PC-3 (cell line): ENCODE measurements around the gene CERT1. TPM values are rescaled to one million over a fixed set of nuclear protein-coding genes. Genes with fewer than 3 reads are reported as not detected.
A peak's percentile ranks its signal among the peaks of the same experiment; 100 is the strongest.

Source experiments
- ATAC-seq: fragments of 200-7000 bp; cut with Tn5 transposase; 2 replicates; pipeline ENCODE4 v1.9.1; 2020; ENCODE audit warnings: mild to moderate bottlenecking, moderate library complexity
- BruUV-seq: library from RNA; stranded (reverse); fragments of 400-500 nt; replicated peaks from 2 replicates; lab custom pipeline; 2021; lab: Mats Ljungman, UMichigan
- CTCF ChIA-PET: fragments of 300-600 bp; sonication (Branson Sonifier 250); formaldehyde crosslinking; loops from one replicate; lab custom pipeline; 2022; ENCODE audit warnings: antibody characterized with exemption; lab: Charles Lee
- POLR2A ChIA-PET: fragments of 300-600 bp; sonication (Branson Sonifier 250); formaldehyde crosslinking; loops from one replicate; lab custom pipeline; 2022; ENCODE audit warnings: antibody characterized with exemption; ENCODE audit not compliant: unreplicated experiment; lab: Charles Lee
- DNase-seq: peaks from one replicate; pipeline ENCODE4 v3.0.0-alpha.2; 2015
- H2AFZ ChIP-seq: fragments of 300-600 bp; sonication (generic); 2 replicates; pipeline ENCODE4 v1.6.0; 2016; ENCODE audit warnings: antibody characterized with exemption, low read length
- H3F3A ChIP-seq: fragments of 300-600 bp; sonication (generic); one replicate; pipeline ENCODE4 v1.6.0; 2017; ENCODE audit warnings: antibody characterized with exemption, low read length, control low read depth, mild to moderate bottlenecking; ENCODE audit not compliant: unreplicated experiment
- H3K27ac ChIP-seq: fragments of 300-600 bp; sonication (generic); 2 replicates; pipeline ENCODE4 v1.5.1; 2016; ENCODE audit warnings: mild to moderate bottlenecking, low read length
- H3K27me3 ChIP-seq: fragments of 300-600 bp; sonication (generic); 2 replicates; pipeline ENCODE4 v1.6.1; 2016; ENCODE audit warnings: low read length, mixed read lengths
- H3K36me3 ChIP-seq: fragments of 300-600 bp; sonication (generic); 2 replicates; pipeline ENCODE4 v1.6.1; 2016; ENCODE audit warnings: low read depth, mixed run types, low read length, mixed read lengths
- H3K4me1 ChIP-seq: fragments of 300-600 bp; sonication (generic); 2 replicates; pipeline ENCODE4 v1.5.1; 2016; ENCODE audit warnings: low read length; ENCODE audit not compliant: insufficient read depth
- H3K4me2 ChIP-seq: fragments of 300-600 bp; sonication (generic); 2 replicates; pipeline ENCODE4 v1.6.0; 2016; ENCODE audit warnings: low read length
- H3K4me3 ChIP-seq: fragments of 300-600 bp; sonication (generic); 2 replicates; pipeline ENCODE4 v1.5.1; 2016; ENCODE audit warnings: mild to moderate bottlenecking, low read length, mixed read lengths
- H3K79me2 ChIP-seq: fragments of 300-600 bp; sonication (generic); 2 replicates; pipeline ENCODE4 v1.6.1; 2017; ENCODE audit warnings: low read length, mixed read lengths
- H3K9ac ChIP-seq: fragments of 300-600 bp; sonication (generic); 2 replicates; pipeline ENCODE4 v1.6.0; 2016; ENCODE audit warnings: mild to moderate bottlenecking, low read length
- H3K9me2 ChIP-seq: fragments of 300-600 bp; sonication (generic); replicated peaks from 2 replicates; pipeline ENCODE4 v1.6.1; 2016; ENCODE audit warnings: mixed run types, low read length, mixed read lengths
- H3K9me3 ChIP-seq: fragments of 300-600 bp; sonication (generic); 2 replicates; pipeline ENCODE4 v1.6.1; 2016; ENCODE audit warnings: low read length, mixed read lengths
- H4K20me1 ChIP-seq: fragments of 300-600 bp; sonication (generic); 2 replicates; pipeline ENCODE4 v1.6.1; 2016; ENCODE audit warnings: low read length, mixed read lengths
- CTCF ChIP-seq: fragments of 300-600 bp; sonication (generic); conservative IDR thresholded peaks from 2 replicates; pipeline ENCODE4 v1.5.1; 2017; ENCODE audit warnings: antibody characterized with exemption, low read depth, mild to moderate bottlenecking, low read length
- EZH2 ChIP-seq: fragments of 300-600 bp; sonication (generic); IDR thresholded peaks from one replicate; pipeline ENCODE4 v1.6.1; 2017; ENCODE audit warnings: antibody characterized with exemption, mild to moderate bottlenecking, low read length; ENCODE audit not compliant: unreplicated experiment
- EZH2phosphoT487 ChIP-seq: fragments of 300-600 bp; sonication (generic); IDR thresholded peaks from 2 replicates; pipeline ENCODE4 v1.6.1; 2018; ENCODE audit warnings: mild to moderate bottlenecking, antibody characterized with exemption, low read length, borderline replicate concordance
- intact Hi-C: fragments of 100-400 bp; cut with micrococcal nuclease; formaldehyde crosslinking; loops from 2 replicates; pipeline ENCODE4 v1.9.0; 2023
- total RNA-seq: library from RNA; depleted of rRNA; stranded (reverse); fragments of >200 nt; gene quantifications from 2 replicates; pipeline ENCODE4 v1.2.3, GENCODE V29; 2014

Gene CERT1
- total RNA-seq, 1 experiment from 2014 or later = 5.6 TPM

GRCh38 chr5:75412111-75412990, 99.1 kb downstream of the CERT1 start:
- no peaks in the 10 kb centered on the region for H3K9me3 ChIP-seq
- DNase-seq (no peak), ATAC-seq (0 out of 2 replicates have a peak, but pooled peaks have one; percentile 31)
- ChIA-PET POLR2A (no interaction called here), CTCF (no interaction called here)
- intact Hi-C loops = no loop called here
- no peak overlapping the region for H3K4me3 ChIP-seq
- no peaks in the 10 kb centered on the region for H3K36me3 ChIP-seq
- H3K4me1 ChIP-seq = no peaks in the 10 kb centered on the region
- no peak for TF ChIP-seq EZH2phosphoT487
- H3K4me2 ChIP-seq = no peak overlapping the region
- no peaks in the 10 kb centered on the region for H3K27me3 ChIP-seq
- H3K9me2 ChIP-seq = no peaks in the 10 kb centered on the region
- H2AFZ ChIP-seq = no peak overlapping the region
- H3K79me2 ChIP-seq = no peaks in the 10 kb centered on the region
- H3K27ac ChIP-seq = no peak overlapping the region
- H3F3A ChIP-seq = no peaks in the 10 kb centered on the region
- no peak overlapping the region for H3K9ac ChIP-seq
- no TSS peak for BruUV-seq
- no peaks in the 10 kb centered on the region for H4K20me1 ChIP-seq

- Histone ChIP-seq H3K4me1 (no peaks in the 10 kb centered on the region), H3K27ac (no peak overlapping the region), H3K4me2 (no peak overlapping the region), H3K36me3 (no peaks in the 10 kb centered on the region), H3K79me2 (no peaks in the 10 kb centered on the region), H3K9me3 (no peaks in the 10 kb centered on the region), H3K27me3 (no peaks in the 10 kb centered on the region), H3K9ac (no peak overlapping the region), H4K20me1 (no peaks in the 10 kb centered on the region), H2AFZ (no peak overlapping the region), H3F3A (no peaks in the 10 kb centered on the region), H3K9me2 (no peaks in the 10 kb centered on the region), H3K4me3 (no peak overlapping the region)
- DNase-seq (no peak), ATAC-seq (no peak)
- TF ChIP-seq EZH2phosphoT487 (no peak), EZH2 (no peak), CTCF (no peak)
- intact Hi-C loops = no loop called here
- ChIA-PET POLR2A (no interaction called here), CTCF (no interaction called here)
- BruUV-seq = no TSS peak
Measured at GRCh38 chr5:75405296-75405695, 106.1 kb downstream of the CERT1 start.

GRCh38 chr5:75395277-75395676, 116.2 kb downstream of the CERT1 start:
- Histone ChIP-seq H3K27me3 (no peaks in the 10 kb centered on the region), H3K4me2 (no peak overlapping the region), H2AFZ (no peak overlapping the region), H3K4me1 (no peaks in the 10 kb centered on the region), H4K20me1 (no peaks in the 10 kb centered on the region), H3K36me3 (no peaks in the 10 kb centered on the region), H3F3A (no peaks in the 10 kb centered on the region), H3K9me2 (no peaks in the 10 kb centered on the region), H3K9me3 (no peaks in the 10 kb centered on the region), H3K79me2 (no peaks in the 10 kb centered on the region), H3K4me3 (no peak overlapping the region), H3K27ac (no peak overlapping the region), H3K9ac (no peak overlapping the region)
- ChIA-PET POLR2A (no interaction called here), CTCF (no interaction called here)
- TF ChIP-seq CTCF = no peak
- no peak for TF ChIP-seq EZH2
- TF ChIP-seq EZH2phosphoT487 = no peak
- intact Hi-C loops = no loop called here
- no peak for ATAC-seq
- DNase-seq = no peak
- BruUV-seq = no TSS peak
